Mesenteric fat pad (tissue), 1 donor: ENCODE data around the gene FYB2. TPM values are rescaled to one million over a fixed set of nuclear protein-coding genes. Genes with fewer than 3 reads are reported as not detected.

Source experiments
- DNase-seq: peaks from one replicate; pipeline ENCODE4 v3.0.0-alpha.2; 2020; ENCODE audit warnings: low spot score
- long read RNA-seq: library from polyadenylated mRNA; unstranded; transcript quantifications from one replicate; pipeline ENCODE4 v2.0.0, GENCODE V29; 2020
- total RNA-seq: library from RNA; stranded (reverse); fragmentation: NEBNext Ultra II Directional; extraction: Animal tissue kit (Norgen Biotek cat#: 25700); gene quantifications from one replicate; pipeline ENCODE4 v1.2.1, GENCODE V29; 2021
- donor health status: DM: yes; HTN: yes; CAD: no.

The FYB2 gene, protein sequence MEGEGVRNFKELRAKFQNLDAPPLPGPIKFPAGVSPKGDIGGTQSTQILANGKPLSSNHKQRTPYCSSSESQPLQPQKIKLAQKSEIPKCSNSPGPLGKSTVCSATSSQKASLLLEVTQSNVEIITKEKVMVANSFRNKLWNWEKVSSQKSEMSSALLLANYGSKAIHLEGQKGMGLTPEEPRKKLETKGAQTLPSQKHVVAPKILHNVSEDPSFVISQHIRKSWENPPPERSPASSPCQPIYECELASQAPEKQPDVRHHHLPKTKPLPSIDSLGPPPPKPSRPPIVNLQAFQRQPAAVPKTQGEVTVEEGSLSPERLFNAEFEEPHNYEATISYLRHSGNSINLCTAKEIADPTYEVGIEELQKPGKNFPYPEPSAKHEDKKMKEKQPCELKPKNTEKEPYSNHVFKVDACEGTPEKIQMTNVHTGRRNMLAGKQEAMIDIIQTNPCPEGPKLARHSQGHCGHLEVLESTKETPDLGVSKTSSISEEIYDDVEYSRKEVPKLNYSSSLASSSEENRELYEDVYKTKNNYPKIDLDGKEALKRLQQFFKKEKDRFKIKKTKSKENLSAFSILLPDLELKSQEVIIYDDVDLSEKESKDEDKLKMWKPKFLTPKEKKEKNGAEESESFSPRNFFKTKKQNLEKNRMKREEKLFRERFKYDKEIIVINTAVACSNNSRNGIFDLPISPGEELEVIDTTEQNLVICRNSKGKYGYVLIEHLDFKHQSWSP
- total RNA-seq = not detected
- long read RNA-seq = 0 reads

DNA sequence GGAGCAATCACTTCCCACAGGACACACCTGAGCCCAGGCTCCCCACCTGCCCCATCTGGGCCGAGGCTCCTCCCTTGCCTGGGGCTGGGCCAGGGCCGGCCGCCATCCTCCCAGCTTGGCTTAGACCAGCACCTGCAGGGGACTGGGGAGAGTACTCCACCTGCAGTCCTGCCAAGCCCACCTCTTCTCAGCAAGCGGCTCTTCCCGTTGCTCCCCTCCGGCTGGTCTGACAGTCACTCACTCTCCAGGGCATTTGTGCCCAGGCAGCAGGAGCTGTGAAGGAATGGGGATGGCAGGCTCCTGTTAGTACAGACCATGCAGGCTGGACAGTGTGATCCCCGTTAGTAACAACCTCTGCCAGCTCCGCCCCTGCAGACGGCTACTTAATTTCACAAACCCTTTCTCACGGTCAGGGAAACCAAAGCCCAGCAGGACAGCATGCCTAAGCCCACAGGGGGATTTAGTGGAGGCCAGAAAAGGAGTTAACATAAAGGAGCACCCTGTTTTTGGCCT lies at the start of gene FYB2:
TSS of gene FYB2 (minus strand) at position 18 of the 513 bp plus-strand sequence. CDS start 114 bp downstream, outside the sequence.
- DNase-seq = no peak

GRCh38 chr1:56868761-56869160 lies 49.6 kb upstream of the FYB2 start:
- no peak for DNase-seq

DNA sequence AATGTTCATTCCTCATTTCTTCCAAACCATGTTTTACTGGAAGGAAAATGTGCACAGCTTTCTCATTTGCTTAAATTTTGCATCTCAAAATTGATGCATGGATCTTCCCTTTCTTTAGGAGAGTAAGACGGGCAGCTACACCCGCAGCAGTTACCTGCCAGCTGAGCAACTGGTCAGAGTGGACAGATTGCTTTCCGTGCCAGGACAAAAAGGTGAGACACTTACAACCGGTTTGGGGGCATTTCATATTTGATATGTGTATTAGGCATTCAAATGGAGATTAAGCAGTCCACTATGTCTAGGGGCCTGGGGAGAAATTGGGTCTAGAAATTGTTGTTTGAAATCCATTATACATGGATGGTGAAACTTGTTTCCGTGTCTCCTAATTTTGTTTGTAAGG lies 48.3 kb upstream of the FYB2 start:
- no peak for DNase-seq

DNA sequence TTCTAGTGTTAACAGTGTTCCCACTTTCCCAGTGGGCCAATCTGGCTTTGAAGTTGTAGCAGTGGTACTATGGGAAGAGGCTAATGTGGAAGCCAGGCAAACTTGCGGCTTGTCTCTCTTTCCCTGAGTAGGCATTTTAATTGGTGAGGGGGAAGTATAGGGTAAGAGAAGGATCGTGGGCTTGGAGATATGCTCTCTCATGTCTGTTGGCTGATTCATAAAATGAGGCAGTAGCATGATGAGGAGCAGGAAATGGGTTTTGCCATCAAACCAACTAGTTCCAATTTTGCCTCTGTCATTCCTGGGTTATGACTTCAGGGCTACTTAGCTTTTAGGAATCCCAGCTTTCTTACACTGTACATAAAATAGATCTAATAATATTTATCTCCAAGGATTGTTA lies 47.5 kb upstream of the FYB2 start:
- DNase-seq = no peak

DNA sequence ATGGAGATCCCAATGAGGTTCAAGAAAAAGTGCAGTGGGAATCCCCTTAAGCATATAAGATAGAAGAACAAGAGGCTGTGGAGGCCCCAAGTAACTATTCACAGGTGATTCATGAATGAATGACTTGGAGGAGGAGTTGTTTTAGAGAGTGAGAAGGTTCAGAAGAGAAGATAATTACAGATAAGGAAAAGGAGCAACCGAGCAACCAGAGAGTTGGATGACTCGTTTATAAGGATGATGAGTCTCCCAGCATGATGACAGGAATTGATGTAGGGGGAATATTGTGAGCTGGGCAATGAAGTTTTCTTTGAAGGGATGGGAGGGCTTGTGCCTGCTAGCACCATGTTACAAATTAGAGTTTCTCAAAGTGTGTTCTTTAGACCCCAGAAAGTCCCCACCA lies 45.2 kb upstream of the FYB2 start:
- DNase-seq = no peak

DNA sequence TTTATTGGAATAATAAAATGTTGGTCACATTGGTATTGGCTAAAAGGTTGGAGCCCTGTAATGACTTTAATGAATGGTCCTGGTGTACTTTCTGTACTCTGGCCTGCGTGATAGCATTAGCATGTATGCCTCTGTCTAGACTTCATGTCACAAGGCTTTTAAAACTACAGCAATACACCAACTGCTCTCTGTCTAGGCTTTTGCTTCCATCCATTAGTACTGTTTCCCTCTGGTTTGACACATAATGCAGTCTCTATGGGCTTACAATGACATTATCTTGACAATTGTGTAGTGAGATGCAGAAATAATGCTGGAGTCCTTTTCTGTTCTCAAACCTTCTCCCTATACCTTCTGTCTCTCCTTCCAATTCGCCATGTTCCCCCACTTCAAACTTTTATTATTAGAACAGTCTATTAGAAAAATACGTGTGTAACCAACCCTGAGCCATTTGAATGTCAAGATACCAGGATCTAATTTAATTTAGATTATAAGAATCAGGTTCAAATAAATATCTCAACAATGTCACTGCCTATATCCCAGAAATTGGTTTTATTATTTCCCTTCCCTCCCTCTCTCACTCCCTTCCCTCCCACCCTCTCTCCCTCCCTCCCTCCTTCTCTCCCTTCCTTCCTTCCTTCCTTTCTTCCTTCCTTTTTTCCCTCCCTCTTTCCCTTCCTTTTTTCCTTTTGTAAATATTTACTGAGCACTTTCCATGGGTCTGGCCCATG lies 44.2 kb upstream of the FYB2 start:
- no peak for DNase-seq

DNA sequence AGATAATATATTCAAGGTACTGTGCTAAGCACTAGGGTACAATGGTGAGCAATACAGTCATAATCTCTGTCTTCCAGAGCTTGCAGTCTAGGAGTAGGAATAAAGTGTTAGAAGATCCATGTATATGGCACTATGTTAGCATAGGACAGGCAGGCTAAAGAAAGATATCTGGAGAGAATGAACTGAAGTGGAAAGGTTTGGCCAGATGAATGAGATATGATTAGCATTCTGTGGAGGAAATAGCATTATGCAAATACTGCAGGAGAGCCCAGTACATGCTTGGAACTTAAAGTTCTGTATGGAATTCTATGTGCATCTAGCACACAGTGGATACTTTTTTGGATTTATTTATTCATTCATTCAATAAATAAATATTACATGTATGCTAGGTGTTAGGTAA lies 40.1 kb upstream of the FYB2 start:
- no peak for DNase-seq

- DNase-seq = no peak
These were observed 37.0 kb upstream of the FYB2 start for GRCh38 chr1:56856186-56856585.

GRCh38 chr1:56855190-56855589 lies 36.0 kb upstream of the FYB2 start:
- DNase-seq = no peak

GRCh38 chr1:56854521-56855099 lies 35.4 kb upstream of the FYB2 start, which contains the start of gene C8A:
C8A (plus strand) TSS chr1:56854797; CDS start chr1:56854902, 105 bp downstream.
- no peak for DNase-seq

DNA sequence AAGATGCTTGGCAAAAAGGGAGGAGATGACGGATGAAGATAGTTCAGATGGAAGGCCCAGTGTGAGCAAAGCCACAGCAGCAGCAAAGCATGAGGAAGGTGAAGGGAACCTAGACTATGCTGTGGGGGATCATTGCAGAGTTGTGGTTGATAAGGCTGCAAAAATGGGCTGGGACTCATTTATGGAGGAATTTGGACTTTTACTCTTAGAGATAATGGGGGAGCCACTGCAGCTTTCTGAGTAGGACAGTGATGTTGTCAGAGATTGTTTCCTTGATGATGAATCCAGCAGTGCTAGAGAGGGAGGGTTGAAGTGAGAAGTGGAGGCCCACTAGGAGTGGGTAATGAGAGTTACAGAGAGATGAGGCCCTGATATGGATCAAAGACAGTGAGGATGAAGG lies 33.3 kb upstream of the FYB2 start:
- DNase-seq = no peak

DNA sequence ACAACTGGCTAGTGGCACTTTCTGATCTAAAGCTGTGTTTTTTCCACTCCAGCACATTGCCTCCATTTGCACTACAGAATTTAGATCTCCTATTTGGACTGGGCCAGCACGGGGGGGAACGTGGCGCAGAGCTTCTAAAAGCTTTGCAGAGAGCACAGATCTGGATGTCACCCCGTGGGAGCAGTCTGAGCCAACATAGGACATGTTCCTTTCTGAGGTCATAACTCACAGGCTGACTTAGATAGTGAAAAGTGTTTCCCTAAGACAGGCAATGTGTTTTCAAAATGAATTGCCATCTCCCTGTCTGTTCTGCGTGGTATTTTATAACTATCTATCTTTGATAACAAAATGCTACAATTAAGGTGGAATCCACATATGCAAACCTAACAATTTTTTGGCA lies 31.7 kb upstream of the FYB2 start:
- no peak for DNase-seq

DNA sequence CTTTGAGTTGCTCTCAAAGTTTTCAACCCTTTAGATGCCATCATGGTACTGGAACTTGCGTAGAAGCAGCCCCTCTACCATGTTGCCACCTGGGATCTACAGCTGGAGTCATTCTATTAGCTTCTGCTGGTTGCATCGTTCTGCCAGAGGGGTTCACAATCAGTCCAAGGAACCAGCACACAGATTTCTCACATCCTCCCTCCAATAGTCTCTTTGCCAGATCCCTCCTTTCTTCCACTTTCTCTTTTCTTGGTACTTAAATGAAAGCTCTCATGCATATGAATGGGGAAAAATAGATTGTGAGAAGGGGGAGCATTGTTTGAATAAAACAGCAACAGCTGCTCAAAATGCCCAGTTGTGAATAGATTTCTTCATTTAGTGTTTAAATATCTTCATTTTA lies 31.2 kb upstream of the FYB2 start:
- DNase-seq = no peak

GRCh38 chr1:56849750-56850149 lies 30.5 kb upstream of the FYB2 start:
- no peak for DNase-seq

- DNase-seq = no peak
These were observed 26.1 kb upstream of the FYB2 start for GRCh38 chr1:56845343-56845742.

- no peak for DNase-seq
These were observed 25.4 kb upstream of the FYB2 start for GRCh38 chr1:56844545-56845136.

DNA sequence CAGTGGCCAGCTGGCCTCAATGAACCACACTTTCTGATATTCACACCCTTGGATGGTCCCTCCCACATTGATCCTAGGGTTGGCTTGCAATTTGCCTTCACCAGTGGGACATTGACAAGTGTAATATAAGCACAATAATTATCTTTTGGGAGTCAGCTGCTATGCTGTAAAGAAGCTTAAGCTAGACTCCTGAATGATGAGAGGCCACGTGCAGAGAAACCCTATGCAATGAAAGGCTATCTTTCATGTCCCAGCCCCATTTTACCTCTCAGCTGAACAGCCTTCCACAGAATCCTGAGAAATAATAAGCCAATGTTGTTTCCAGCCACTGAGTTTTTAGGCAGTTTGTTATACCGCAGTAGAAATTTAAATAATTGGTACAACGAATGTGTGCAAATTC lies 24.3 kb upstream of the FYB2 start:
- no peak for DNase-seq

- DNase-seq = no peak
These were observed 19.6 kb upstream of the FYB2 start for GRCh38 chr1:56838759-56839158.

- DNase-seq = no peak
These were observed 18.2 kb upstream of the FYB2 start for GRCh38 chr1:56837244-56837939.

GRCh38 chr1:56836359-56836758 lies 17.2 kb upstream of the FYB2 start:
- no peak for DNase-seq
